ENCODE measurements around the gene CDKN2B. TPM values are rescaled to one million over a fixed set of nuclear protein-coding genes. Genes with fewer than 3 reads are reported as not detected.

CDKN2B gene
- total and polyA plus RNA-seq, 2 experiments from 2014 or later, result 15.1 to 18.6 TPM

DNA sequence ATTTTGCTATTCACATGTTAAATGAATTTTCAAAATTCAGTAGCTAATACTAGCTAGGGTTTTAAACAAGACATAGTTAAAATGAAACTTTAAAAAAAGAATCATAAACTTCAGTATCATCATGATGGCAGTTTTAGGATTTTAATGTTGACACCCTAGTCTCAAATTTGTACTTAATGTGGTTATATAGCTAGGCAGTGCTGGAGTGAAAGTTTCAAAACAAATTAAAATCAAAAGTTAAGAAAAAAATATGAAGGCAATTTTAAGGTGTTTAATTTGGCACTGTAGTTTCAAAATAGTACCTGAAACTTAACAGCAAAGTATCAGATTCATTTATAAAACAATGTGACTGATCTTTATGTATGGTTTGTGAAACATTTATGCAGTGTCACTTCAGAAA is 19.3 kb upstream of the CDKN2B start:
- no peaks in the 10 kb centered on the region for H3K79me2 ChIP-seq
- H2AFZ ChIP-seq, result no peak overlapping the region
- no peak overlapping the region for H3K4me2 ChIP-seq
- H3K4me1 ChIP-seq (ENCODE audit: insufficient read depth), result no peaks in the 10 kb centered on the region
- H3K9me2 ChIP-seq (replicated peaks; ENCODE audit: insufficient read depth), result no peaks in the 10 kb centered on the region
- no peak overlapping the region for H3K27ac ChIP-seq
- no peaks in the 10 kb centered on the region for H3K36me3 ChIP-seq (replicated peaks; ENCODE audit: insufficient read depth, low read depth)
- DNase-seq (ENCODE audit: low spot score), result no peak
- no peaks in the 10 kb centered on the region for H3K9me3 ChIP-seq (ENCODE audit: low read depth)
- H3K27me3 ChIP-seq, result no peaks in the 10 kb centered on the region
- H3K4me3 ChIP-seq, result no peak overlapping the region
- no peaks in the 10 kb centered on the region for H4K20me1 ChIP-seq (ENCODE audit: insufficient read depth, poor library complexity, severe bottlenecking)
- TF ChIP-seq EZH2 (IDR thresholded peaks at IDR 0.05; ENCODE audit: borderline replicate concordance) (no peak), EZH2phosphoT487 (IDR thresholded peaks at IDR 0.05; ENCODE audit: low read depth, severe bottlenecking, unreplicated experiment) (no peak), CTCF (IDR thresholded peaks at IDR 0.05; ENCODE audit: poor library complexity) (no peak)

GRCh38 chr9:22026696-22027095 is 17.6 kb upstream of the CDKN2B start:
- Histone ChIP-seq H3K27me3 (no peaks in the 10 kb centered on the region), H4K20me1 (ENCODE audit: insufficient read depth, poor library complexity, severe bottlenecking) (no peaks in the 10 kb centered on the region), H3K27ac (no peak overlapping the region), H3K9me3 (ENCODE audit: low read depth) (no peaks in the 10 kb centered on the region), H3K4me3 (no peak overlapping the region), H3K79me2 (no peaks in the 10 kb centered on the region), H3K9me2 (replicated peaks; ENCODE audit: insufficient read depth) (no peaks in the 10 kb centered on the region), H3K4me2 (no peak overlapping the region), H3K4me1 (ENCODE audit: insufficient read depth) (no peaks in the 10 kb centered on the region), H3K36me3 (replicated peaks; ENCODE audit: insufficient read depth, low read depth) (no peaks in the 10 kb centered on the region), H2AFZ (no peak overlapping the region)
- 71% methylated on average over 6 of the region's 6 CpGs for WGBS (ENCODE audit: low lambda C conversion rate, missing lambda C conversion rate)
- no peak for TF ChIP-seq EZH2phosphoT487 (IDR thresholded peaks at IDR 0.05; ENCODE audit: low read depth, severe bottlenecking, unreplicated experiment)
- TF ChIP-seq EZH2 (IDR thresholded peaks at IDR 0.05; ENCODE audit: borderline replicate concordance), result no peak
- no peak for TF ChIP-seq CTCF (IDR thresholded peaks at IDR 0.05; ENCODE audit: poor library complexity)
- no peak for DNase-seq (ENCODE audit: low spot score)

DNA sequence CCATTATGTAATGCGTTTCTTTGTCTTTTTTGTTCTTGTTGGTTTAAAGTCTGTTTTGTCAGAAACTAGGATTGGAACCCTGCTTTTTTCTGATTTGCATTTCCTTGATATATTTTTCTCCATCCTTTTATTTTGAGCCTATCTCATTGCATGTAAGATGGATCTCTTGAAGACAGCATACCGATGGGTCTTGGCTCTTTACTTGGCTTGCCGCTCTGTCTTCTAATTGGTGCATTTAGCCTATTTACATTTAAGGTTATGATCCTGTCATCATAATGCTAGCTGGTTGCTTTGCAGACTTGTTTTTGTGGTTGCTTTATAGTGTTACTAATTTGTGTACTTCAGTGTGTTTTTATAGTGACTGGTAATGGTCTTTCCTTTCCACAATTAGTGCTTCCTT is 13.3 kb upstream of the CDKN2B start:
- Histone ChIP-seq H3K79me2 (no peaks in the 10 kb centered on the region), H3K4me1 (ENCODE audit: insufficient read depth) (no peaks in the 10 kb centered on the region), H3K9me3 (ENCODE audit: low read depth) (no peaks in the 10 kb centered on the region), H3K4me2 (no peak overlapping the region), H2AFZ (no peak overlapping the region), H3K9me2 (replicated peaks; ENCODE audit: insufficient read depth) (no peaks in the 10 kb centered on the region), H4K20me1 (ENCODE audit: insufficient read depth, poor library complexity, severe bottlenecking) (no peaks in the 10 kb centered on the region), H3K36me3 (replicated peaks; ENCODE audit: insufficient read depth, low read depth) (no peaks in the 10 kb centered on the region), H3K27me3 (no peaks in the 10 kb centered on the region), H3K27ac (no peak overlapping the region), H3K4me3 (no peak overlapping the region)
- TF ChIP-seq CTCF (IDR thresholded peaks at IDR 0.05; ENCODE audit: poor library complexity) (no peak), EZH2 (IDR thresholded peaks at IDR 0.05; ENCODE audit: borderline replicate concordance) (no peak), EZH2phosphoT487 (IDR thresholded peaks at IDR 0.05; ENCODE audit: low read depth, severe bottlenecking, unreplicated experiment) (no peak)
- 99% methylated on average over 3 of the region's 3 CpGs for WGBS (ENCODE audit: low lambda C conversion rate, missing lambda C conversion rate)
- DNase-seq (ENCODE audit: low spot score), result no peak

All from hepatocyte (in vitro differentiated cells).